Epithelial cell of proximal tubule (primary cell): ENCODE measurements around the gene PIM3. TPM values are rescaled to one million over a fixed set of nuclear protein-coding genes. Genes with fewer than 3 reads are reported as not detected.

ENCODE experiments used
- DNase-seq: peaks from one replicate; pipeline ENCODE4 v3.0.0-alpha.2; 2011; ENCODE audit warnings: low read depth
- H3K4me3 ChIP-seq: 2 replicates; pipeline ENCODE4 v1.5.1; 2011; ENCODE audit warnings: low read depth, mild to moderate bottlenecking, low read length
- total RNA-seq: library from RNA; depleted of rRNA; stranded (reverse); fragments of >200 nt; gene quantifications from 2 replicates; pipeline ENCODE4 v1.2.3, GENCODE V29; 2015
- TF ChIP-seq, protein P1 (sequence below): conservative IDR thresholded peaks from 2 replicates; pipeline ENCODE4 v1.5.1; 2012; ENCODE audit warnings: low read depth, mild to moderate bottlenecking, low read length

Gene PIM3
- total RNA-seq, 1 donor from 2014 or later = 37.5 TPM

DNA sequence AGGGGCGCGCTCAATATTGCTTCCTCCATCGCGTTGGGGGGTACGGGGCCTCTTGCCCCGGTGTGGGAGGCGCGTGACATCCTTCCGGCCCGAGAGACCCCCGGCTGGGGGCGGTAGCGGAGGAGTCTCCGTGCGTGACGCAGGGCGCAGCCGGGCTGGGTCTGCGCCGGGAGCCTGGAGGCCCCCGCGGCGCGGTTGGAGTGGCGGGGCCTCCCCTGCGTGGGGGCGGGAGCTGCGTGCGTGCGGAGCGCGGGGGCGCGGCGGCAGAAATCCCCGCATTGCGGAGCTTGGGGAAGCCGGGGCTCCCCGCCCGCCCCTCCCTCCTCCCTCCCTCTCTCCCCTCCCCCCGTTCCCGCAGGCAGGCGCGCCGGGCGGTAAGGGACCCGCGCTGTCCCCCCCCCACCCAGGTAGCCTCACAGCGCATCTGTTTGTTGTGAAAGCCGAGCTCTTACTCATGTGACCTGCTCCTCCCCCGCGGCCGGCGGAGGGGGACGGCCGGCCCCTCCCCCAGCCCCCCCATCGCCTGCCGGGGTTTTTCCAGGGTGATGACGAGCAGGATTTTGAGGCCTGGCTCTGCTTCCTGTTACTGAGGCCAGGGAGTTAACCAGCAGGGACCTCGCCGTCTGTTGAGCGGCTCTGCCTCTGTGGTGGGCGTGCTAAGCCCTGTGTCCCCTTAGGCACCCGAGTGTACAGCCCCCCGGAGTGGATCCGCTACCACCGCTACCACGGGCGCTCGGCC lies 1.6 kb downstream of the PIM3 start:
- no peak for DNase-seq
- TF ChIP-seq, protein P1, sequence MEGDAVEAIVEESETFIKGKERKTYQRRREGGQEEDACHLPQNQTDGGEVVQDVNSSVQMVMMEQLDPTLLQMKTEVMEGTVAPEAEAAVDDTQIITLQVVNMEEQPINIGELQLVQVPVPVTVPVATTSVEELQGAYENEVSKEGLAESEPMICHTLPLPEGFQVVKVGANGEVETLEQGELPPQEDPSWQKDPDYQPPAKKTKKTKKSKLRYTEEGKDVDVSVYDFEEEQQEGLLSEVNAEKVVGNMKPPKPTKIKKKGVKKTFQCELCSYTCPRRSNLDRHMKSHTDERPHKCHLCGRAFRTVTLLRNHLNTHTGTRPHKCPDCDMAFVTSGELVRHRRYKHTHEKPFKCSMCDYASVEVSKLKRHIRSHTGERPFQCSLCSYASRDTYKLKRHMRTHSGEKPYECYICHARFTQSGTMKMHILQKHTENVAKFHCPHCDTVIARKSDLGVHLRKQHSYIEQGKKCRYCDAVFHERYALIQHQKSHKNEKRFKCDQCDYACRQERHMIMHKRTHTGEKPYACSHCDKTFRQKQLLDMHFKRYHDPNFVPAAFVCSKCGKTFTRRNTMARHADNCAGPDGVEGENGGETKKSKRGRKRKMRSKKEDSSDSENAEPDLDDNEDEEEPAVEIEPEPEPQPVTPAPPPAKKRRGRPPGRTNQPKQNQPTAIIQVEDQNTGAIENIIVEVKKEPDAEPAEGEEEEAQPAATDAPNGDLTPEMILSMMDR = no peak
- H3K4me3 ChIP-seq = peak overlapping the region; percentile 87

- DNase-seq = no peak
- TF ChIP-seq, protein P1 = no peak
- H3K4me3 ChIP-seq = peak overlapping the region; percentile 87
Measured at GRCh38 chr22:49962751-49963646, 2.4 kb downstream of the PIM3 start.

DNA sequence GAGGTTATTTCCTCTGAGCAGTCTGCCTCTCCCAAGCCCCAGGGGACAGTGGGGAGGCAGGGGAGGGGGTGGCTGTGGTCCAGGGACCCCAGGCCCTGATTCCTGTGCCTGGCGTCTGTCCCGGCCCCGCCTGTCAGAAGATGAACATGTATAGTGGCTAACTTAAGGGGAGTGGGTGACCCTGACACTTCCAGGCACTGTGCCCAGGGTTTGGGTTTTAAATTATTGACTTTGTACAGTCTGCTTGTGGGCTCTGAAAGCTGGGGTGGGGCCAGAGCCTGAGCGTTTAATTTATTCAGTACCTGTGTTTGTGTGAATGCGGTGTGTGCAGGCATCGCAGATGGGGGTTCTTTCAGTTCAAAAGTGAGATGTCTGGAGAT lies 3.1 kb downstream of the PIM3 start:
- H3K4me3 ChIP-seq = peak overlapping the region; percentile 87
- TF ChIP-seq, protein P1 = no peak
- no peak for DNase-seq

- no peak for DNase-seq
- TF ChIP-seq, protein P1 = no peak
- H3K4me3 ChIP-seq = peak overlapping the region; percentile 87
Measured at GRCh38 chr22:49964136-49965090, 3.8 kb downstream of the PIM3 start.

DNA sequence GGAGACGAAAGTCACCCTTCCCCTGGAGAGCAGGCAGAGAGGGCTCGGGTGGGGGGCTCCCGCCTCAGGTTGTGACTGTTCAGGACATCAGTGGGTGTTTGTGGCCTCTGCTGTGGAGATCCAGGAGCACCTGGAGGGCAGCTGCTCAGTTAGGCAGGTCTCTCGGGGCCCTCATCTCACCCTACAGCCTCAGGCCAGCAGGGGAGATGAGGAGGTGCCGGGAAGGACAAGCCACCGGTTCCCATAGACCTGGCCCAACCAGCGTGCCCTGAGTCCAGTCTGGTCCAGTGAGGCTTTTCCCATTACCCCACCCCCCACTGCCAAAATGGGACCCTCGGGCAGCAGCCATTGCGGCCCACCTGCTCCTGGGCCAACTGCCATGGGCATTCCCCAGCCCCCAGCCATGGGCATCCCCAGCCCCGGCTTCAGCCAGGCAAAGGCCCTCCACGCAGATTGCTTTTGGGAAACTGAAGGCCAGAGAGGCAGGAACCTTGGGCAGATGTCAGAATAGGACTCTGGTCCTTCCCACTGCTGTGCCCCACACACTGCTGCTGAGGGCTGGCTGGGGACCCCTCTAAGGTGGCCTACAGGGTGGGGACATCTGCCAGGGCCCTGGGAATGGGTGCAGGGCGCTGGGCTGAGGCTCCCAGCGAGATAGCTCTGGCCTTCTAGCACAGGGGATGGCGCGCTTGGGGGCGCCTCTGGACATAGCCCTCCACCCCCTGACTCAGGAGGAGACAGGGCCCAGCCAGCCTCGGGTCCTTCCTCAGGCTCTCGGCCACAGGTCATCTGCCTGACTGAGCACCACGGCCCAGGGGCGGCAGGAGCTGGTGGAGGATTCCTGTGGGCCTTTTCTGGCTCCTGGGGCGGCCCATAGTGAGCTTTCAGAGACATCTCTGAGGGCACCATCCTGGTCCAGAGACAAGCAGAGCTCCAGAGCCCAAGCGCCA lies 4.8 kb downstream of the PIM3 start:
- TF ChIP-seq, protein P1 = no peak
- DNase-seq = no peak
- H3K4me3 ChIP-seq = no peak overlapping the region
